ENCODE data around the gene CHMP5. TPM values are rescaled to one million over a fixed set of nuclear protein-coding genes. Genes with fewer than 3 reads are reported as not detected.

The CHMP5 gene
- polyA plus RNA-seq, 1 donor (not counting 4 experiments of a cell fraction or from before 2014, with no cell fraction given), result 132 TPM

DNA sequence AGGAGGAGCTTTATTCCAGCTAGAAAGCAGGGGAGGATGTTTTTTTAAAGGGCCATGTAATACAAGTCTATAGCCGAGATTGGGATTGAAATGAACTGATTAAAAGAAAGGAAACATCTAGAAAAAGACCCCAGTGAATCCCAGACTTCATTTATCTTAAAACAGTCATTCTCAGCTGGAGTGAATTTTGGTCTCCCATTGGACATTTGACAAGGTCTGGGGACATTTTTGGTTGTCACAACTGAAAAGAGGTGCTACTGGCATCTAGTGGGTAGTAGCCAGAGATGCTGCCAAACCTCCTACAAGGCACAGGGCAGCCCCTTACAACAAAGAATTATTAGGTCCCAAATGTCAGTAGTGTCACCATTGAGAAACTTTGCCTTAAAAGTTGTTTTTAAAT is 41.2 kb upstream of the CHMP5 start:
- dilution Hi-C loops (cut with MboI; ENCODE audit: extremely low pct_ligation_motif_present, low sequenced_read_pairs), result no loop called here
- TF ChIP-seq, protein P1, sequence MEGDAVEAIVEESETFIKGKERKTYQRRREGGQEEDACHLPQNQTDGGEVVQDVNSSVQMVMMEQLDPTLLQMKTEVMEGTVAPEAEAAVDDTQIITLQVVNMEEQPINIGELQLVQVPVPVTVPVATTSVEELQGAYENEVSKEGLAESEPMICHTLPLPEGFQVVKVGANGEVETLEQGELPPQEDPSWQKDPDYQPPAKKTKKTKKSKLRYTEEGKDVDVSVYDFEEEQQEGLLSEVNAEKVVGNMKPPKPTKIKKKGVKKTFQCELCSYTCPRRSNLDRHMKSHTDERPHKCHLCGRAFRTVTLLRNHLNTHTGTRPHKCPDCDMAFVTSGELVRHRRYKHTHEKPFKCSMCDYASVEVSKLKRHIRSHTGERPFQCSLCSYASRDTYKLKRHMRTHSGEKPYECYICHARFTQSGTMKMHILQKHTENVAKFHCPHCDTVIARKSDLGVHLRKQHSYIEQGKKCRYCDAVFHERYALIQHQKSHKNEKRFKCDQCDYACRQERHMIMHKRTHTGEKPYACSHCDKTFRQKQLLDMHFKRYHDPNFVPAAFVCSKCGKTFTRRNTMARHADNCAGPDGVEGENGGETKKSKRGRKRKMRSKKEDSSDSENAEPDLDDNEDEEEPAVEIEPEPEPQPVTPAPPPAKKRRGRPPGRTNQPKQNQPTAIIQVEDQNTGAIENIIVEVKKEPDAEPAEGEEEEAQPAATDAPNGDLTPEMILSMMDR (optimal IDR thresholded peaks at IDR 0.05 in 1 of 3, IDR thresholded peaks at IDR 0.05 in 1 of 3, conservative IDR thresholded peaks at IDR 0.05 in 1 of 3; ENCODE audit: extremely low read depth in 1 of 3, insufficient read depth in 2 of 3, low read length in 3 of 3), result peak in 2 of 3 experiments; percentile 18 to 53
- TF ChIP-seq EZH2 (IDR thresholded peaks at IDR 0.05; ENCODE audit: low read length), result no peak
- no peak overlapping the region for H3K27ac ChIP-seq (ENCODE audit: control insufficient read depth, insufficient read depth, low read length)
- no peaks in the 10 kb centered on the region for H3K79me2 ChIP-seq (ENCODE audit: control insufficient read depth, insufficient read depth, low read length)
- no peak overlapping the region for H2AFZ ChIP-seq (ENCODE audit: control insufficient read depth, low read length)
- no peak for DNase-seq (ENCODE audit: low read depth, low spot score)
- H3K9me3 ChIP-seq (ENCODE audit: control insufficient read depth, low read depth, low read length), result no peaks in the 10 kb centered on the region
- no peak overlapping the region for H3K9ac ChIP-seq (ENCODE audit: control insufficient read depth, extremely low read depth, insufficient read depth, low read length)
- H3K36me3 ChIP-seq (ENCODE audit: control insufficient read depth in 2 of 2, extremely low read depth in 1 of 2, insufficient read depth in 2 of 2, low read length in 2 of 2), result no peaks in the 10 kb centered on the region
- H3K9me1 ChIP-seq (ENCODE audit: control insufficient read depth, extremely low read depth, insufficient read depth, low read length), result no peaks in the 10 kb centered on the region
- FAIRE-seq, result no peak
- H3K4me1 ChIP-seq (ENCODE audit: control insufficient read depth, extremely low read depth, insufficient read depth, low read length), result peaks cover 35% of the 10 kb centered on the region
- H3K27me3 ChIP-seq (ENCODE audit: control insufficient read depth, extremely low read depth, insufficient read depth, low read length), result no peaks in the 10 kb centered on the region
- H3K4me3 ChIP-seq (ENCODE audit: control insufficient read depth in 2 of 3, extremely low read depth in 1 of 3, insufficient read depth in 2 of 3, low read depth in 1 of 3, low read length in 3 of 3), result no peak overlapping the region
- no peak overlapping the region for H3K4me2 ChIP-seq (ENCODE audit: control insufficient read depth, extremely low read depth, insufficient read depth, low read depth, low read length)
- H4K20me1 ChIP-seq (ENCODE audit: control insufficient read depth, extremely low read depth, insufficient read depth, low read length), result no peaks in the 10 kb centered on the region

DNA sequence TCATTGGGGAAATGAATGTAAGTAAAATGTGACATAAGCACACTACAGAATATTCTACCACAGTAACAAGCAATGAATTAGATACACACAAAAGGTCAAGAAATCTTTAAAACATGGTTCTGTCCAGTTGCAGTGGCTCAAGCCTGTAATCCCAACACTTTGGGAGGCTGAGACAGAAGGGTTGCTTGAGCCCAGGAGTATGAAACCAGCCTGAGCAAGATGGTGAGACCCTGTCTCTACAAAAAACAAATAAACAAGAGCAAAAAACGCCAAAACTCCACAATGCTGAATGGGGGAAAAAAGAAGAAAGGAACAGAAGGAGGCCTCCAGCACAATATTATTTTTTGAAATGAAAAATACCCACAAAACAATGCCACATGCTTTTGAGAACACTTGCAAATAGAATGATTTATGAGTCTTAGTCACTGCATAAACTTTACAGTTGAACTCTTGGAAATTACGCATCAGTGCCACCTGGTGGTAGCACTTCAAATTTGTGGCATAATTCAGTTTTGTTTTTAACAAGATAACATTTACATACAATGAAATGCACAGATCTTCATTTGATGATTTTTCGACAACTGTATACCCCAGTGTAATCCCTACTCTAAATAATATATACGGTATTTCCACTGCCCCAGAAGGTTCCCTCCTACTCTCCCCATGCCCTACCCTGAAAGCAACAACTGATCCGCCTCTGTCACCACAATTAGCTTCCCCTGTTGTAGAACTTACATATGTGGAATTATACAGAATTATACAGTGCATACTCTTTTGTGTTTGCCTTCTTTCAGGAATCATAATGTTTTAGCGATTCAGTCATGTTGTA is 39.3 kb upstream of the CHMP5 start:
- no peaks in the 10 kb centered on the region for H3K27me3 ChIP-seq (ENCODE audit: control insufficient read depth, extremely low read depth, insufficient read depth, low read length)
- peak overlapping the region; percentile 48 for H3K27ac ChIP-seq (ENCODE audit: control insufficient read depth, insufficient read depth, low read length)
- no peaks in the 10 kb centered on the region for H3K36me3 ChIP-seq (ENCODE audit: control insufficient read depth in 2 of 2, extremely low read depth in 1 of 2, insufficient read depth in 2 of 2, low read length in 2 of 2)
- H3K4me3 ChIP-seq (ENCODE audit: control insufficient read depth in 2 of 3, extremely low read depth in 1 of 3, insufficient read depth in 2 of 3, low read depth in 1 of 3, low read length in 3 of 3), result no peak overlapping the region
- no peaks in the 10 kb centered on the region for H4K20me1 ChIP-seq (ENCODE audit: control insufficient read depth, extremely low read depth, insufficient read depth, low read length)
- H3K79me2 ChIP-seq (ENCODE audit: control insufficient read depth, insufficient read depth, low read length), result no peaks in the 10 kb centered on the region
- TF ChIP-seq EZH2 (IDR thresholded peaks at IDR 0.05; ENCODE audit: low read length), result no peak
- TF ChIP-seq, protein P1 (optimal IDR thresholded peaks at IDR 0.05 in 1 of 3, IDR thresholded peaks at IDR 0.05 in 1 of 3, conservative IDR thresholded peaks at IDR 0.05 in 1 of 3; ENCODE audit: extremely low read depth in 1 of 3, insufficient read depth in 2 of 3, low read length in 3 of 3), result peak in 2 of 3 experiments; percentile 37 to 54
- peak overlapping the region; percentile 4 for H3K4me2 ChIP-seq (ENCODE audit: control insufficient read depth, extremely low read depth, insufficient read depth, low read depth, low read length)
- H2AFZ ChIP-seq (ENCODE audit: control insufficient read depth, low read length), result no peak overlapping the region
- FAIRE-seq (peak; percentile 46), DNase-seq (ENCODE audit: low read depth, low spot score) (no peak)
- H3K9ac ChIP-seq (ENCODE audit: control insufficient read depth, extremely low read depth, insufficient read depth, low read length), result no peak overlapping the region
- dilution Hi-C loops (cut with MboI; ENCODE audit: extremely low pct_ligation_motif_present, low sequenced_read_pairs), result no loop called here
- H3K9me3 ChIP-seq (ENCODE audit: control insufficient read depth, low read depth, low read length), result no peaks in the 10 kb centered on the region
- H3K9me1 ChIP-seq (ENCODE audit: control insufficient read depth, extremely low read depth, insufficient read depth, low read length), result no peaks in the 10 kb centered on the region
- peaks cover 52% of the 10 kb centered on the region for H3K4me1 ChIP-seq (ENCODE audit: control insufficient read depth, extremely low read depth, insufficient read depth, low read length)
